Activated T-helper 17 cell treated with anti-CD3 and anti-CD28 coated beads, Interleukin-2, amount 50 U/mL, for 72 hours (primary cell): Measurements from ENCODE around the gene HNRNPA3. TPM values are rescaled to one million over a fixed set of nuclear protein-coding genes. Genes with fewer than 3 reads are reported as not detected.
"Not testable (repeated sequence)": the region's sequence is repeated elsewhere in the genome, so short reads cannot be mapped to it uniquely, and the experiment has no call there.

Experiments
- ATAC-seq: fragments of 150-1000 bp; cut with Tn5 transposase; replicated peaks from 2 replicates; pipeline ENCODE4 v1.10.0; 2021; ENCODE audit warnings: mild to moderate bottlenecking, moderate library complexity
- H3K27ac Mint-ChIP-seq: one replicate; pipeline ENCODE4 v1.8.0; 2022; ENCODE audit warnings: mixed read lengths
- H3K27me3 Mint-ChIP-seq: one replicate; pipeline ENCODE4 v1.8.0; 2022; ENCODE audit warnings: mixed read lengths
- H3K36me3 Mint-ChIP-seq: one replicate; pipeline ENCODE4 v1.8.0; 2022; ENCODE audit warnings: low read depth, mild to moderate bottlenecking, mixed read lengths
- H3K4me1 Mint-ChIP-seq: one replicate; pipeline ENCODE4 v1.8.0; 2022; ENCODE audit warnings: mixed read lengths
- H3K4me3 Mint-ChIP-seq: one replicate; pipeline ENCODE4 v1.8.0; 2022; ENCODE audit warnings: mild to moderate bottlenecking, mixed read lengths
- H3K9me3 Mint-ChIP-seq: one replicate; pipeline ENCODE4 v1.8.0; 2022; ENCODE audit warnings: mixed read lengths
- total RNA-seq, 2 donors: library from RNA; stranded (reverse); gene quantifications; one replicate each; pipeline ENCODE4 v1.2.3, GENCODE V29; 2022

The HNRNPA3 gene
- 100 to 1,000 TPM; 120 to 260 TPM for total RNA-seq

GRCh38 chr2:177212106-177212890 lies at the start of gene HNRNPA3:
Gene HNRNPA3, plus strand, starts transcription at chr2:177212794. Its CDS starts 6 bp downstream, at chr2:177212800.
- H3K36me3 Mint-ChIP-seq: peaks cover 55% of the 10 kb centered on the region
- peaks cover 14% of the 10 kb centered on the region for H3K4me1 Mint-ChIP-seq
- H3K4me3 Mint-ChIP-seq: peak within 1 kb of the TSS; percentile 99
- H3K27me3 Mint-ChIP-seq: no peaks in the 10 kb centered on the region
- peak within 1 kb of the TSS; percentile 99 for H3K27ac Mint-ChIP-seq
- H3K9me3 Mint-ChIP-seq: no peaks in the 10 kb centered on the region
- ATAC-seq: peak; percentile 90

DNA sequence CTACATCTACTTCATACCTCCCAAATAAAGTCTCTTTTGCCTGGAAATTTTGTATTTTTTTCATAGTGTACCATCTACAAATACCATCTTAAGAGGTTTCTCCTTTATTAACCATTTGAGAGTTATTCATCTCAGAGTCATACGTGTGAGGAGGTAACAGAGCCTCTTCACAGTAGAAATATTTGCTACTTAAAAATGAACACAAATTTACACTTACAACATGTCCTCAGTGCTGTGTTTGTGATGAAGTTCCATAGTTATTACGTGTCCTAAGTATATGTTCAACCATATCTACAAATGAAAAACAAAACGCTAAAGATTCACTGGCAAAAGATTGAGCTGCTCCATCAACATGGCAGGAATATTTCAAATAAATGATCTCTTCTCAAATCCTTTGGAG lies 48.5 kb upstream of the HNRNPA3 start:
- H3K27me3 Mint-ChIP-seq: peaks cover 4% of the 10 kb centered on the region
- H3K27ac Mint-ChIP-seq: no peak overlapping the region
- no peaks in the 10 kb centered on the region for H3K9me3 Mint-ChIP-seq
- peaks cover 12% of the 10 kb centered on the region for H3K4me1 Mint-ChIP-seq
- no peak for ATAC-seq
- H3K4me3 Mint-ChIP-seq: no peak overlapping the region
- no peaks in the 10 kb centered on the region for H3K36me3 Mint-ChIP-seq

- Mint-ChIP-seq H3K27ac (no peak overlapping the region), H3K9me3 (no peaks in the 10 kb centered on the region), H3K4me1 (peaks cover 12% of the 10 kb centered on the region), H3K4me3 (no peak overlapping the region), H3K36me3 (no peaks in the 10 kb centered on the region), H3K27me3 (peaks cover 4% of the 10 kb centered on the region)
- ATAC-seq: peak; percentile 69
Measured at GRCh38 chr2:177164584-177165052, 48.0 kb upstream of the HNRNPA3 start.

- Mint-ChIP-seq H3K36me3 (no peaks in the 10 kb centered on the region), H3K9me3 (no peaks in the 10 kb centered on the region), H3K4me3 (no peak overlapping the region), H3K27ac (no peak overlapping the region), H3K27me3 (peaks cover 4% of the 10 kb centered on the region), H3K4me1 (peaks cover 12% of the 10 kb centered on the region)
- no peak for ATAC-seq
Measured at GRCh38 chr2:177165061-177165583, 47.5 kb upstream of the HNRNPA3 start.

GRCh38 chr2:177165721-177166711 lies 46.6 kb upstream of the HNRNPA3 start:
- Mint-ChIP-seq H3K36me3 (no peaks in the 10 kb centered on the region), H3K4me1 (peaks cover 12% of the 10 kb centered on the region), H3K4me3 (no peak overlapping the region), H3K27me3 (no peaks in the 10 kb centered on the region), H3K27ac (peak overlapping the region; percentile 81), H3K9me3 (no peaks in the 10 kb centered on the region)
- ATAC-seq: peak; percentile 81

- no peak overlapping the region for H3K4me3 Mint-ChIP-seq
- no peaks in the 10 kb centered on the region for H3K36me3 Mint-ChIP-seq
- peaks cover 12% of the 10 kb centered on the region for H3K4me1 Mint-ChIP-seq
- H3K27ac Mint-ChIP-seq: no peak overlapping the region
- ATAC-seq: peak; percentile 48
- no peaks in the 10 kb centered on the region for H3K27me3 Mint-ChIP-seq
- H3K9me3 Mint-ChIP-seq: no peaks in the 10 kb centered on the region
Measured at GRCh38 chr2:177169810-177170514, 42.6 kb upstream of the HNRNPA3 start.

GRCh38 chr2:177171418-177171865 lies 41.2 kb upstream of the HNRNPA3 start:
- peak; percentile 56 for ATAC-seq
- H3K36me3 Mint-ChIP-seq: no peaks in the 10 kb centered on the region
- H3K27ac Mint-ChIP-seq: no peak overlapping the region
- H3K9me3 Mint-ChIP-seq: no peaks in the 10 kb centered on the region
- peaks cover 4% of the 10 kb centered on the region for H3K4me1 Mint-ChIP-seq
- H3K27me3 Mint-ChIP-seq: no peaks in the 10 kb centered on the region
- H3K4me3 Mint-ChIP-seq: no peak overlapping the region

DNA sequence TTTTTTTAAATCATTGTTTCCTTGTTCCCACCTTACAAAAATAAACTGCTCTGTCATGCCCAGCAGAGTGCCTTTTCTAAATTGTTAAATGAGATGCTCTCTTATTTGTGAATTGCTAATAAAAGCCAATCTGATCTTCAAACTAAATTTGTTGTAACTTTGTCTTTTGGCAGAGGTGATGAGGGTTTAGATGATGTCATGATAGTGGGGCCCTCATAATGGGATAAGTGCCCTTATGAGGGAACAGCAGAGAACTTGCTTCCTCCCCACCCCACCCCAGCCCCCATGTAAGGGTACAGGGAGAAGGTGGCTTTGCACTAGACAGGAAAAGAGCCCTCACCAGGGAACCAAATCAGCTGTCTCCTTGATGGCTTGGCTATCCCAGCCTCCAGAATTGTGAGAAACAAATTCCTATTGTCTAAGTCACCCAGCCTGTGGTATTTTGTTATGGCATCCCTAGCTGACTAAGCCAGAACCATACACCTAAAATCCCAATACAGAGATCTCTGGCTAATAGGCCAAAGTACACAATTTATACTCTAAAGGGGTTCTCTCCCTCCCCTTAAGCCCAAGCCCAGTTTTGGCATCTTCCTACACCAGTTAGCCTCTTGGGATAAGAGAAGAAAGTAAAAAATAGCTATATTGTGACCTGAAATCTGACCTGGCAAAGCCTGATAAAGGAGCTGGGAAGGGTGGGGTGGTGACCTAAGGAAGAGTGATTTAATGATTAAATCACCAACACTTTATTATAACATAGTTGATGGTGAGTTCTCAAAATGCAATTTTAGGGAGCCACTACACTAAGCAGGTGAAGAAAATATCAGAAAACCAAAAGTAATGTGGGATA lies 40.3 kb upstream of the HNRNPA3 start:
- no peak overlapping the region for H3K27ac Mint-ChIP-seq
- no peak for ATAC-seq
- no peaks in the 10 kb centered on the region for H3K4me1 Mint-ChIP-seq
- no peaks in the 10 kb centered on the region for H3K27me3 Mint-ChIP-seq
- H3K36me3 Mint-ChIP-seq: no peaks in the 10 kb centered on the region
- no peak overlapping the region for H3K4me3 Mint-ChIP-seq
- no peaks in the 10 kb centered on the region for H3K9me3 Mint-ChIP-seq

GRCh38 chr2:177174486-177174885 lies 38.1 kb upstream of the HNRNPA3 start:
- no peak for ATAC-seq
- H3K27ac Mint-ChIP-seq: no peak overlapping the region
- H3K36me3 Mint-ChIP-seq: no peaks in the 10 kb centered on the region
- no peak overlapping the region for H3K4me3 Mint-ChIP-seq
- no peaks in the 10 kb centered on the region for H3K9me3 Mint-ChIP-seq
- H3K4me1 Mint-ChIP-seq: no peaks in the 10 kb centered on the region
- H3K27me3 Mint-ChIP-seq: no peaks in the 10 kb centered on the region

DNA sequence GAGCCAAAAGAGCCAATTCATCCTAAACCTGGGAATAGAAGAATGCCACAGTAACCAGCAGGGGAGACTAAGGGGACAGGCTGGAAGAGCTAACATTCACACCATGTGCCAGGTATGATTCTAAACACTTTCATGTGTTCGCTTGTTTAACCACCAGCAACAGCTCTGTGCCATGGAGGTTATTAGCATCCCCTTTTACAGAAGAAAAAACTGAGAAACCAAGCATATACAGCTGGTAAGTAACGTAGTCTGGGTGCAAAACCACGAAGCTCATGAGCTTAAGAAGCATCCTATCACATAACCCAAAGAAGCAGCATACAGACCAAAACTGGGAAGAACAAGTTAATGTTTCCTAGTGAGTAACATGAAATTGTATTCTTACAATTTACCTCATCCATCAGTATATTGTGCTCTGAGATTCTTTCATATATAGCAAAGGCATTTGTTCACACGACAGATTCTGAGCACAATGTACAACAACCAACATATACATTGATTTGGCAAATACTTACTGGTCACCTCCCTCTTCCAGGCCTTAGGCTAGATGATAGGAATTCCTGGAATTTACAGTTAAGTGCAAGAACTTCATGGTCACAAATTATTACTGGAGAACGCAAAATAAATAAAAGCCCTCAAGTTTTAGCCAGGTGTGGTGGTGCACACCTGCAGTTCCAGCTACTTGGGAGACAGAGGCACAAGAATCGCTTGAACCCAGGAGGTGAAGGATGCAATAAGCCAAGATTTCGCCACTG lies 36.5 kb upstream of the HNRNPA3 start:
- Mint-ChIP-seq H3K9me3 (no peaks in the 10 kb centered on the region), H3K27ac (no peak overlapping the region), H3K27me3 (no peaks in the 10 kb centered on the region), H3K36me3 (no peaks in the 10 kb centered on the region), H3K4me3 (no peak overlapping the region), H3K4me1 (no peaks in the 10 kb centered on the region)
- ATAC-seq: no peak

GRCh38 chr2:177178797-177179196 lies 33.8 kb upstream of the HNRNPA3 start:
- ATAC-seq: no peak
- no peaks in the 10 kb centered on the region for H3K9me3 Mint-ChIP-seq
- no peaks in the 10 kb centered on the region for H3K27me3 Mint-ChIP-seq
- no peak overlapping the region for H3K4me3 Mint-ChIP-seq
- H3K27ac Mint-ChIP-seq: no peak overlapping the region
- H3K36me3 Mint-ChIP-seq: no peaks in the 10 kb centered on the region
- no peaks in the 10 kb centered on the region for H3K4me1 Mint-ChIP-seq

- no peak overlapping the region for H3K4me3 Mint-ChIP-seq
Measured at GRCh38 chr2:177179227-177179626, 33.4 kb upstream of the HNRNPA3 start.

GRCh38 chr2:177179671-177180070 lies 32.9 kb upstream of the HNRNPA3 start:
- not testable (repeated sequence) for H3K4me3 Mint-ChIP-seq, H3K9me3 Mint-ChIP-seq, H3K27me3 Mint-ChIP-seq, ATAC-seq, H3K36me3 Mint-ChIP-seq, H3K4me1 Mint-ChIP-seq, H3K27ac Mint-ChIP-seq

More at GRCh38 chr2:177179227-177179626, 33.4 kb upstream of the HNRNPA3 start:
- Mint-ChIP-seq H3K9me3 (no peaks in the 10 kb centered on the region), H3K27ac (no peak overlapping the region), H3K36me3 (no peaks in the 10 kb centered on the region), H3K4me1 (no peaks in the 10 kb centered on the region), H3K27me3 (no peaks in the 10 kb centered on the region)
- no peak for ATAC-seq
